ENCODE results near the gene RALGAPB. TPM values are rescaled to one million over a fixed set of nuclear protein-coding genes. Genes with fewer than 3 reads are reported as not detected.

The RALGAPB gene
- total and polyA plus RNA-seq, 4 donors: 32.8 to 53.6 (median 36.2) TPM

DNA sequence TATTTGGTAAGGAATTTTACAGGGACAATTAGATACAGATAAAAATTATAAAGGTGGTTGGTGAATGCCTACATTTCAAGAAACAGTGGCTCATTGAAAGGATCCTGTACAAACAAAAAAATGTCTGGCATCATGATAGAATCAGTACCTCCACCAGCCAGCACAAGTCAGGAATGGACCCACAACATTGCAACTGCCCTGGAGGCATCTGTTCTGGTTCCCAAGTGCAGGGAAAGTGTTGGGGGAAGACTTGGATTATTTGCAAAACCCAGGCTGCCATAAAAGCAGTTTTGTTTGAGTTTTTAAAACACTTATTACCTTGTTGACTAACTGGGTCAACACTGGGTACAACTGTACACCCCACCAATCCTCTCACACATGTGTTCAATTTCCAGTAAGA, 153.3 kb downstream of the RALGAPB start:
- Histone ChIP-seq H3K4me1 (ENCODE audit: control insufficient read depth, insufficient read depth, low read length) (peaks cover 1% of the 10 kb centered on the region), H3K27ac (ENCODE audit: low read depth, low read length) (no peak overlapping the region), H3K4me3 (ENCODE audit: low read depth, low read length) (no peak overlapping the region), H3K27me3 (ENCODE audit: control insufficient read depth, insufficient read depth, low read length) (no peaks in the 10 kb centered on the region), H3K36me3 (ENCODE audit: control insufficient read depth, insufficient read depth, low read length) (no peaks in the 10 kb centered on the region), H3K9me3 (ENCODE audit: control insufficient read depth, insufficient read depth, low read length) (no peaks in the 10 kb centered on the region)
- DNase-seq (ENCODE audit: low read depth in 4 of 6, low spot score in 6 of 6): no peak

DNA sequence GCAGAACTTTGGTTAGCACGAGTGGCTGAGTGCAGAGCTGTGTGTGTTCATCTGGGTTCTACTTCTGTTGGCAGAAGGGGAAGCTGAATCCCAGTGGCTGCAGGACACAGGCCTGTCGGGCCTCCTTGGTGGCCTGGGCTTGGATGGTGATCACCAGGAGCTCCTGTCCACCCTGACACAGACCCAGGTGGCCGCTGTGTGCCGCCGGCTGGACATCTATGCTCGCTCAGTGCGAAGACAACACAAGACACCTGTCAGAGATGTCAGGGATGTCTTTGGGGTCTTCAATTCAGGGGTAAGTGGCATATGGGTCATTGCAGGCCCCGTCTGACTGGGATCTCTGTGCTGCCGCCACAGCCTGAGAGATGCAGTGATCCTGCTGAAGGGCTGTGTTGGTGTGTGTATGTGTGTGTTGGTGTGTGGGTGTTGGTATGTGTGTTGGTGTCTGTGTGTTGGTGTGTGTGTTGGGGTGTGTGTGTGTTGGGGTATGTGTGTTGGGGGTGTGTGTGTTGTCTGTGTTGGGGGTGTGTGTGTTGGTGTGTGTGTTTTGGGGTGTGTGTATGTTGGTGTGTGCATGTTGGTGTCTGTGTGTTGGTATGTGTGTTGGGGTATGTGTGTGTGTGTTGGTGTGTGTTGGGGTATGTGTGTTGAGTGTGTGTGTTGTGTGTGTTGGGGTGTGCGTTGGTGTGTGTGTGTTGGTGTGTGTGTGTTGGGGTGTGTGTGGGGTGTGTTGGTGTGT, 154.4 kb downstream of the RALGAPB start:
- no peak for DNase-seq (ENCODE audit: low read depth in 4 of 6, low spot score in 6 of 6)
- Histone ChIP-seq H3K27me3 (ENCODE audit: control insufficient read depth, insufficient read depth, low read length) (no peaks in the 10 kb centered on the region), H3K4me3 (ENCODE audit: low read depth, low read length) (no peak overlapping the region), H3K9me3 (ENCODE audit: control insufficient read depth, insufficient read depth, low read length) (no peaks in the 10 kb centered on the region), H3K36me3 (ENCODE audit: control insufficient read depth, insufficient read depth, low read length) (no peaks in the 10 kb centered on the region), H3K27ac (ENCODE audit: low read depth, low read length) (no peak overlapping the region), H3K4me1 (ENCODE audit: control insufficient read depth, insufficient read depth, low read length) (no peaks in the 10 kb centered on the region)
- 82% methylated on average over 8 of the region's 10 CpGs for WGBS (ENCODE audit: insufficient coverage)

Small RNAs within 50 kb of the gene (small RNA-seq; reads per million reads assigned to genes)
- not detected for gene MIR548O2 (ENCODE audit: low replicate concordance)
- gene RF00056 (ENCODE audit: low replicate concordance): not detected
- gene SNORA60 (ENCODE audit: low replicate concordance): 25.9 reads per million, percentile 97 among the genes with 10 or more reads in this experiment
- 2.3 reads per million, percentile 91 among the genes with 10 or more reads in this experiment for gene SNORA71A (ENCODE audit: low replicate concordance)
- gene SNORA71B (ENCODE audit: low replicate concordance): 44.8 reads per million, percentile 97 among the genes with 10 or more reads in this experiment
- 0.45 reads per million, percentile 51 among the genes with 10 or more reads in this experiment for gene SNORA71C (ENCODE audit: low replicate concordance)
- gene SNORA71D (ENCODE audit: low replicate concordance): 102 reads per million, percentile 98 among the genes with 10 or more reads in this experiment
- gene SNORA71E (ENCODE audit: low replicate concordance): not detected

Other genes starting within 250 kb of the RALGAPB start
- gene KIAA1755, start 212.1 kb upstream of the RALGAPB start, total RNA-seq: 10 to 100 TPM; 21.6 to 51.5 TPM
- 10 to 100 TPM; 20.8 to 45.7 TPM for gene KIAA1755, start 212.1 kb upstream of the RALGAPB start, polyA plus RNA-seq (ENCODE audit: insufficient read length in 2 of 2)
- gene BPI, start 168.7 kb upstream of the RALGAPB start, total RNA-seq: 10 to 100 TPM in 1 of 2 donors, 1 to 10 TPM in 1; 8.7 to 11.5 TPM
- 1 to 10 TPM in 1 of 2 donors, not detected in 1; 5.0 TPM for gene BPI, start 168.7 kb upstream of the RALGAPB start, polyA plus RNA-seq (ENCODE audit: insufficient read length in 2 of 2)
- not detected for gene LBP, start 126.4 kb upstream of the RALGAPB start, total RNA-seq
- gene LBP, start 126.4 kb upstream of the RALGAPB start, polyA plus RNA-seq (ENCODE audit: insufficient read length in 2 of 2): not detected
- 10 to 100 TPM; 10.2 to 12.7 TPM for gene SNHG17, start 37.5 kb upstream of the RALGAPB start, total RNA-seq
- gene SNHG17, start 37.5 kb upstream of the RALGAPB start, polyA plus RNA-seq (ENCODE audit: insufficient read length in 2 of 2): 10 to 100 TPM; 27.0 to 32.3 TPM
- gene ADIG, start 108.4 kb downstream of the RALGAPB start, total RNA-seq: not detected
- not detected for gene ADIG, start 108.4 kb downstream of the RALGAPB start, polyA plus RNA-seq (ENCODE audit: insufficient read length in 2 of 2)
- not detected for gene ARHGAP40, start 129.0 kb downstream of the RALGAPB start, total RNA-seq
- under 1 TPM; 0.15 to 0.25 TPM for gene ARHGAP40, start 129.0 kb downstream of the RALGAPB start, polyA plus RNA-seq (ENCODE audit: insufficient read length in 2 of 2)

Measured in spinal cord (tissue), 10 donors.